Measurements from ENCODE around the gene TPTE2.
A peak's percentile ranks its signal among the peaks of the same experiment; 100 is the strongest.

Gene TPTE2

DNA sequence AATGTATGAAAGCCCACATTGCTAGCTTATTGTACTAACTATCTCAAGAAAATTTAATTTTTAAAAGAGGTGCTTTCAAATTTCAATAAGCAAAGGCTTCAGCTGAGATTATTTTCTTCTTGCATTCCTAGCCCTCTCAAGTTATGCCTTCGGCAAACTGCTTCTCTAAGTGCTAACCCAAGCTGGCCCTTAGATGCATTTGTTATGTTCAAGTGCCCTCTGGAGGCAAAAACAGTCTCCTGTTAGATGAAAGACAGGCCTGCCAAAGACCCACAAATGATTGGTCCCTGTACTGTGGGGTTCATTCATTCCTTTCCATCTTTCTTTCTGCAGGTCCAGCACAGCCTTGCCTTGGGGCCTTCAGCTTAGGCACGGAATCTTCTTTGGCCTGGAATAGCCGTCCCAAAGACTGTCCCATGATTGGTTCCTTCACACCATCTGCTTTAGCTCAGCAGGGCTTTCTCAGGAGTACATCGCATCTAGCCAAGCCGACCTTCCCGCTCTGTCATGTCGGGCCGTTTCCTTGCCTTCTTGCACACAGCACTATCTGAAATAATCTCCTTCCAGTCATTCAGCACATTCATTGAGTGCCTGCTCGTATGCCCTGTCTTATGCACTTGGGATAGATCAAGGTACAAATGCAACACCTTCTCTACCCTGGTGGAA is 26.4 kb upstream of the TPTE2 start:
- H3K4me3 ChIP-seq (ENCODE audit: low read depth, low read length), result no peak overlapping the region
- TF ChIP-seq, protein P1, sequence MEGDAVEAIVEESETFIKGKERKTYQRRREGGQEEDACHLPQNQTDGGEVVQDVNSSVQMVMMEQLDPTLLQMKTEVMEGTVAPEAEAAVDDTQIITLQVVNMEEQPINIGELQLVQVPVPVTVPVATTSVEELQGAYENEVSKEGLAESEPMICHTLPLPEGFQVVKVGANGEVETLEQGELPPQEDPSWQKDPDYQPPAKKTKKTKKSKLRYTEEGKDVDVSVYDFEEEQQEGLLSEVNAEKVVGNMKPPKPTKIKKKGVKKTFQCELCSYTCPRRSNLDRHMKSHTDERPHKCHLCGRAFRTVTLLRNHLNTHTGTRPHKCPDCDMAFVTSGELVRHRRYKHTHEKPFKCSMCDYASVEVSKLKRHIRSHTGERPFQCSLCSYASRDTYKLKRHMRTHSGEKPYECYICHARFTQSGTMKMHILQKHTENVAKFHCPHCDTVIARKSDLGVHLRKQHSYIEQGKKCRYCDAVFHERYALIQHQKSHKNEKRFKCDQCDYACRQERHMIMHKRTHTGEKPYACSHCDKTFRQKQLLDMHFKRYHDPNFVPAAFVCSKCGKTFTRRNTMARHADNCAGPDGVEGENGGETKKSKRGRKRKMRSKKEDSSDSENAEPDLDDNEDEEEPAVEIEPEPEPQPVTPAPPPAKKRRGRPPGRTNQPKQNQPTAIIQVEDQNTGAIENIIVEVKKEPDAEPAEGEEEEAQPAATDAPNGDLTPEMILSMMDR (conservative IDR thresholded peaks at IDR 0.05; ENCODE audit: low read depth, low read length), result peak; percentile 59
- DNase-seq (ENCODE audit: low read depth), result peak; percentile 78

DNA sequence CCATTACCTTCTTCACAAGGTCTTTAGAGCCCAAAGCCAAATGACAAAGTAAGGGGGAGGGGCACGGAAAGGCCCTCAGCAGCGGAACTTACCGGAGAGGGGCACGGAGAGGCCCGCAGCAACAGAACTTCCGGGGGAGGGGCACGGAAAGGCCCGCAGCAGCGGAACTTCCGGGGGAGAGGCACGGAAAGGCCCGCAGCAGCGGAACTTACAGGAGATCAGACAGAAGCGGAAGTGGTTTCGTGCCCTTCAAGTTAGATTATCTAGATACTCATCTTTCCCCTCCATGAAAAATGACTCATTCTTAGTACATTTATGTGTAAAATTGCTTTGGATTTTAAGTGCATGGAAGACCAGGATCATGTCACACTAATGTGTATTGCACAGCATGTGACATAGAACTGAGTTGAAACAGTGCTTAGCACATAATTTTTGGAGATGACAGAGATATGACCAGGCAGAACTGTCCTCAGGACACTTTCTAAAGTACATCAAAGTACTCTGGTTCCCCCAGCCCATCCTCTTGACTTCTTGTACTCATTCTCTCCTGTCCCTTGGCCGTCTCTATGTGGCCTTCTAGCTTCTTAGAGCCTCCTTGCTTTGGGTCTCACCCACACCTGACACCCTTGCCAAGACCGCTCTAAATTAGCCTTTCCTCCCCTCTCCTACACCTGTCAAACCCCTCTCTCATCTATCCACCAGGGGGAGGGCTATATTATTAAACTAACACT is 25.7 kb upstream of the TPTE2 start:
- H3K4me3 ChIP-seq (ENCODE audit: low read depth, low read length), result peak overlapping the region; percentile 42
- TF ChIP-seq, protein P1 (conservative IDR thresholded peaks at IDR 0.05; ENCODE audit: low read depth, low read length), result no peak
- peak; percentile 52 for DNase-seq (ENCODE audit: low read depth)

DNA sequence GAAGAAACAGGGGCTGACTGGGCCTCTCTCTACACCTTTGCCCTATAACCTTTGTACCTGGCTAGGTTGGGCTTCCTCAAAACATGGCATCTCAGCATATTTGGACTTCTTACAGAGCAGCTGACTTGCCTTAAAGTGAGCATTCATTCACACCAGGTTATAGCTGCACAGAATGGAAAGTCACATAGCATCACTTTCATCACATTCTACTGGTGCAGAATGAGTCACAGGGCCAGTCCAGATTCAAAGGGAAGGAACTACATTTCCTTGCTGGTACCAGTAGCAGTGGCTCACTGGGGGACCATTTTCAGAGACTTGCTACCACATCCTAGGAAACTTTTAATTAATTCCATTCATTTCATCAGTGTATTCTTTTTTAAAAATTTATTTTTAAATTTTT is 20.3 kb upstream of the TPTE2 start:
- H3K4me3 ChIP-seq (ENCODE audit: low read depth, low read length), result no peak overlapping the region
- TF ChIP-seq, protein P1 (conservative IDR thresholded peaks at IDR 0.05; ENCODE audit: low read depth, low read length), result no peak
- DNase-seq (ENCODE audit: low read depth), result no peak

DNA sequence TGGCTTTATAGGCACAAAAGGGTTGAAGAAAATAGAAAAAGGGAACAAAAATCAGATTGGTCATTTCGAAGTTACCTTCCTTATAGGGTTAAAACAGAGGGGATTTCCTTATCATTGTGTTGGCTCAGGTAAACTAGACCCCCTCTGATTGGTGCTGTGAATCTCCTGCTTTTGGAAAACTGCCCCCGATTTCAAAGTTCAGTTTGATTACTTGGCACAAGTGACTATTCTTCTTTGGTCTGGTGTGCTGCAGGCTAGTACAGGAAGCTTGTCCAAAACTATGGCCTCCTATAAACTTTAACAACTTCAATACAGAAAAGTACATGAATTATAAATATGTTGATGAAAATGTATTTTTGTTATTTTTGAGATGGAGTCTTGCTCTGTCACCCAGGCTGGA is 13.9 kb upstream of the TPTE2 start:
- no peak for DNase-seq (ENCODE audit: low read depth)
- no peak overlapping the region for H3K4me3 ChIP-seq (ENCODE audit: low read depth, low read length)
- TF ChIP-seq, protein P1 (conservative IDR thresholded peaks at IDR 0.05; ENCODE audit: low read depth, low read length), result no peak

DNA sequence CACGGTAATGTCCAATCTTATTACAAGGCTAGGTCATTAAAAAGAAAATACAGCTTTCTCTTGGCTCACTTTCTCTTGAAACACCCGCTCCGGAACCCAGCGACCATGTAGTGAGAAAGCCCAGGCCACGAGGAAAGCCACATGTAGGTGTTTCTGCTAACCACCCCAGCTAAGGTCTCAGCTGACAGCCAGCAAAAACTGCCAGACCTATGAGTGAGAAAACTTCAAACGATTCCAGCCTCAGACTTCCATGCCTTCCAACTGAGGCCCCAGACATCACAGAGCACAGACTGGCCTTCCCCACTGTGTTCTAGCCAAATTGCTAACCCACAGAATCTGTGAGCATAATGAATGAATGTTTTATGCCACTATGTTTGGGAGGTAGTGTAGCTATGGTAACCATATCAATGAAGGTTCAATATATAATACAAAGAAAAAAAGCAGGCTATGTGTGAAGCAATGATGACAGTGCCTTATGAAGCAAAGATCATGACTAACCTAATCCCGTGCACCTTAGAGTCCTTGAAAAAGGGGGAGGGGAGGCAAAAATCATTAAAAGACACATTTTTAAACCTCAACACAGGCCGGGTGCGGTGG is 11.9 kb upstream of the TPTE2 start:
- no peak for DNase-seq (ENCODE audit: low read depth)
- TF ChIP-seq, protein P1 (conservative IDR thresholded peaks at IDR 0.05; ENCODE audit: low read depth, low read length), result no peak
- H3K4me3 ChIP-seq (ENCODE audit: low read depth, low read length), result no peak overlapping the region

DNA sequence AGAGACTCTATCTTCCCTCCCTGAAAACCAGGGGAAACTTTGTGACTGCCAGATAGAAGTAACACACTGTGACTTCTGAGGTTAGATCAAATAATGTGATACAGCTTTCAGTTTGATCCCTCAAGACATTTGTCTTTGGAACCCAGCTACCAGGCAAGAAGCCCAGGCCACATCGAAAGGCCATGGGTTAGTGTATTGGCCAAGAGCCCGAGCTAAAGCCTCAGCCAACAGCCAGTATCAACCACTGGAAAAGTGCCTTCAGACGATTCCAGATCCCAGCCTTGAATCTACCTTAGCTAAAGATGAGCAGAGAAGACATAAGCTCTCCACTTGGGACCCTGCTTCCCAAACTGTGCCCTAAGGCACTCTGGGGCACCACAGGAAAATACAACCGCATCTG is 10.9 kb upstream of the TPTE2 start:
- TF ChIP-seq, protein P1 (conservative IDR thresholded peaks at IDR 0.05; ENCODE audit: low read depth, low read length), result no peak
- no peak for DNase-seq (ENCODE audit: low read depth)
- no peak overlapping the region for H3K4me3 ChIP-seq (ENCODE audit: low read depth, low read length)

Measured in choroid plexus epithelial cell (primary cell).